Measurements from ENCODE around the gene FOXI1.

FOXI1 gene

DNA sequence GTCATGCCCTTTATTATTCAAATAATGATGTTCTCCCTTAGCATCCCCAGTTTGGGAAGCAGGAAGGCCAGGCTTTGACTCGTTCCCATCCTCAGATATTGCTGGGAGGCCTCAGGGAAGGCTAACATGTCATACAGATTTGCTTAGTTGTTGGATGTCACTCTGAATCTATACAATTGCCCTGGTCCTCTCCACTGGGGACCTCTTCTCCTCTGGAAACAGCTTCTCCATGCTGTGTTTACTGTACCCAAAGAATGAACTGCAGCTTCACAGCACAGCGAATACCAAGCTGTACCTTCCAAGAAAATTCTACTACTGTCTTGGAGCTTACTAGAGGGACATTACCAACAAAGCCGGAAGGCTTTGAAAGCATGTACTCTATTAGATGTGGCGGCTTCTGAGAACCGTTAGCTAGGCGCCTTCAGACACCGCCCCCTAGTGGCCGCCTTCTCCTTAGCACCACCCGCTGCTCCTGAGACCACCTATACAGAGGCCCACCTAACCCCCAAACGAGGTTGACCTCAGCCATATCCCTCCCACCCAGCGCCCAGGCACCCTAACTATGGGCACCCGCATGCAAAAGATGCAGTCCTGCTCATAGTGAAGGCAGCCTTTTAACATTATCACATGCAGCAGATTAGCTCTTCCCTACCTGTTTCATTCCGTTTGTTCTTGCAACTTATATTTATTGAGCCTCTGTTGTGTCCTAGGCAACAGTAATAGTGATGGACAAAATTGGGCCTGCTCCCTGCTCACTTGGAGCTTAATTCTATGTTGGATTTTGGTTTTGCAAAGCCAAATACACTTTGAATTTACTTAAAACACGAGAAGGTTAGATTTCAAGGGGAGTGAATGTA, 34.9 kb upstream of the FOXI1 start:
- no peak for DNase-seq (ENCODE audit: low spot score)
- TF ChIP-seq, protein P1, sequence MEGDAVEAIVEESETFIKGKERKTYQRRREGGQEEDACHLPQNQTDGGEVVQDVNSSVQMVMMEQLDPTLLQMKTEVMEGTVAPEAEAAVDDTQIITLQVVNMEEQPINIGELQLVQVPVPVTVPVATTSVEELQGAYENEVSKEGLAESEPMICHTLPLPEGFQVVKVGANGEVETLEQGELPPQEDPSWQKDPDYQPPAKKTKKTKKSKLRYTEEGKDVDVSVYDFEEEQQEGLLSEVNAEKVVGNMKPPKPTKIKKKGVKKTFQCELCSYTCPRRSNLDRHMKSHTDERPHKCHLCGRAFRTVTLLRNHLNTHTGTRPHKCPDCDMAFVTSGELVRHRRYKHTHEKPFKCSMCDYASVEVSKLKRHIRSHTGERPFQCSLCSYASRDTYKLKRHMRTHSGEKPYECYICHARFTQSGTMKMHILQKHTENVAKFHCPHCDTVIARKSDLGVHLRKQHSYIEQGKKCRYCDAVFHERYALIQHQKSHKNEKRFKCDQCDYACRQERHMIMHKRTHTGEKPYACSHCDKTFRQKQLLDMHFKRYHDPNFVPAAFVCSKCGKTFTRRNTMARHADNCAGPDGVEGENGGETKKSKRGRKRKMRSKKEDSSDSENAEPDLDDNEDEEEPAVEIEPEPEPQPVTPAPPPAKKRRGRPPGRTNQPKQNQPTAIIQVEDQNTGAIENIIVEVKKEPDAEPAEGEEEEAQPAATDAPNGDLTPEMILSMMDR (IDR thresholded peaks at IDR 0.05; ENCODE audit: extremely low read depth, missing control alignments), result peak; percentile 31

DNA sequence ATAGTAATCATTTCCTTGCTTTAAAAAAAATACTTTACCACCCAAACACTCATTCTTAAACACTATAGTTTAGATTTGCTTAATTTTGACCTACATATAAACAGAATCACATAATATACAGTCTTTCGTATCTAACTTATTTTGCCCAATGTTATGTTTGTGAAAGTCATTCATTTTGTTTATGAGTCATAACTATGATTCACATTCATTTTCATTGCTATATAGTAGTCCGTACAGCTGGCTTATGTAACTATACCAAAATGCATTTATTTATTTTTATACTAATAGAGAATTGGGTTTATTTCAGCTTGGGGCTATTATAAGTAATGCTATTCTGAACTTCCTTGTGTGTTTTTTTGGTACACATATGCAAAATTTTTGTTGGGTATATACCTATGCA, 33.9 kb upstream of the FOXI1 start:
- TF ChIP-seq, protein P1 (IDR thresholded peaks at IDR 0.05; ENCODE audit: extremely low read depth, missing control alignments), result no peak
- no peak for DNase-seq (ENCODE audit: low spot score)

DNA sequence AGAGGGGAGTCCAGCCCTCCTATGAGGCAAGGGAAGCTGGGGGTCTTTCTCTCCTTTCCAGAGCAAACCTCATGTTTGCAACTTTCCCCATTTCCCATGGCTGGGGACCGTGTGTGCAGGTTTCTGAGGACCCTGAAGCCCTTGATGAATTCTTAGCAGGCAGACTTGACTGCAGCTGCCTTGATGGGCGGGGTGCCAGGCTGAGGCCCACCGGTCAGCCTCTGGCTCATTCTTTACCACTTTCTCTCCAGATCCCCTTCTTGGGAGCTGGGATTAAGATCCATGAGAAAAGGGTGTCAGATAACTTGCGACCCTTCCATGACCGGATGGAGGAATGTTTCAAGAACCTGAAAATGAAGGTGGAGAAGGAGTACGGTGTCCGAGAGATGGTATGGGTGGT, 30.0 kb upstream of the FOXI1 start:
- no peak for DNase-seq (ENCODE audit: low spot score)
- TF ChIP-seq, protein P1 (IDR thresholded peaks at IDR 0.05; ENCODE audit: extremely low read depth, missing control alignments), result no peak

DNA sequence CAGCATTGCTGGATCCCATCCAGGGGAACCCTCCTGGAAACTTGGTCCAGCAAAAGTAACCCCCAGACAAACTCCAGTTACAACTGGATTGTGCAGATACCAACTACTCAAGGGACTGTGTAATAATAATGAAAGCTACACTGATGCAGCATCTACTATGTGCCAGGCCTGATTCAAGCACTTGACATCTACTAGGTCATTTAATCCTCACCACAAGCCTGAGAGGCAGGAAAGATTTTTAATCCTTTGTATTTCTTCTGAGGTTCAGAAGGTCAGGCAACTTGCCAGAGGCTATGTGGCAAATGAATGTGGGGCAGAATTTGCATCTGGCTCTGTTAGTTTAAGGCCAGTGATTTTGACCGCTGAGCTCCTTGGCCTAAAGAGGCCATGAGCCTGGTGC, 29.5 kb upstream of the FOXI1 start:
- TF ChIP-seq, protein P1 (IDR thresholded peaks at IDR 0.05; ENCODE audit: extremely low read depth, missing control alignments), result no peak
- no peak for DNase-seq (ENCODE audit: low spot score)

DNA sequence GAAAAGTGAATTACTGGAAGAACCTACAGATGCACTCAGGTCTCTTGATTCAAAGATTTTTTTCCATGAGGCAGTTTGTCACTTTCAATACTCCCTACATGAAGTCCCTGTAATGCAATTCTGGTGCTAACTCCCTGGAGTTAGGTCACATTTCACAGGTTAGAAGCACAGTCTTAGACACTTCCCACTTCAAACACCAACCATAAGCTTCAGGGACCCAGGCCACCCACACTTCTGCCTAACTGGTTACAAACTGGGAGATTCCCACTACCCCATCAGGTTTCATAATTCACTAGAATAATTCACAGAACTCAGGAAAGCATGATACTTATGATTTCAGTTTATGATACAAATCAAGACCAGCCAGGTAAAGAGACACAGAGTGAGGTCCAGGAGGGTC, 29.0 kb upstream of the FOXI1 start:
- TF ChIP-seq, protein P1 (IDR thresholded peaks at IDR 0.05; ENCODE audit: extremely low read depth, missing control alignments), result no peak
- DNase-seq (ENCODE audit: low spot score), result no peak

DNA sequence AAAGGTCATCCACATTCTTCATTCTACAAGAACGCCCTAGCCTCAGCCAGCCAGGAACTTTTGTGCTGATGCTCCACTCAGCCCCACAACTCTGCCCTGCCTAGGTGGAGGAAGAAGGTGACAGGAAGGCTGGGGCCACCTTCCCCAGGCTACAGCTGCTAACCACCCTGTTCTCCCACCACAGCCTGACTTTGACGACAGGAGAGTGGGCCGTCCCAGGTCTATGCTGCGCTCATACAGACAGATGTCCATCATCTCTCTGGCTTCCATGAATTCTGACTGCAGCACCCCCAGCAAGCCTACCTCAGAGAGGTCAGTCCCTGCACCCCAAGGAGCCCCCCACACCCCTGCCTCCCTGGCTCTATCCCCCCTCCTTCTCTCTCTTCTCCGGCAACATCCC, 28.2 kb upstream of the FOXI1 start:
- no peak for DNase-seq (ENCODE audit: low spot score)
- TF ChIP-seq, protein P1 (IDR thresholded peaks at IDR 0.05; ENCODE audit: extremely low read depth, missing control alignments), result no peak

DNA sequence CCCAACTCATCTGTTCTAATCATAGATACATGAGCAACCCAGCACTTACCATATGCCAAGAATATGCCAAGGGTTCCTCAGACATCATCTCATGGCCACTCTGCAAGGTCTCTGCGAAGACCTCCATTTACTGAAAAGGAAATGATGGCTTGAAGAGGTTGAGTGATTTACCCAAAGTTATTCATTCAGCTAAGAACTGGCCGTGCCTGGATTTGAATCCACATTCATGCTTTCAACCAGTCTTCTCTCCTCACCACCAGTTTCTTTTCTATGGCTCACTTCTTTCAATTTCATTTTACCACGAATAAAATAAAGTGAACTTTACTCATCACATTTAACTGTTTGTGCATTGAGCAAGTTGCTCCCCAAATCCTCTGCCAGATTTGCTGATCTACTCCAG, 27.2 kb upstream of the FOXI1 start:
- TF ChIP-seq, protein P1 (IDR thresholded peaks at IDR 0.05; ENCODE audit: extremely low read depth, missing control alignments), result no peak
- no peak for DNase-seq (ENCODE audit: low spot score)
